ENCODE measurements around the gene MED1.
"Not testable (repeated sequence)": the region's sequence is repeated elsewhere in the genome, so short reads cannot be mapped to it uniquely, and the experiment has no call there.

The MED1 gene

GRCh38 chr17:39443326-39443725, 7.7 kb downstream of the MED1 start:
- no peak for DNase-seq
- H3K4me3 Mint-ChIP-seq: no peak overlapping the region

GRCh38 chr17:39439868-39440267, 11.2 kb downstream of the MED1 start:
- H3K36me3 Mint-ChIP-seq (ENCODE audit: low read depth): peaks cover 73% of the 10 kb centered on the region
- H3K27me3 Mint-ChIP-seq (ENCODE audit: low read depth, poor library complexity); H3K4me1 Mint-ChIP-seq; H3K9me3 Mint-ChIP-seq; H3K4me3 Mint-ChIP-seq; H3K27ac Mint-ChIP-seq; DNase-seq: not testable (repeated sequence)

More at GRCh38 chr17:39443326-39443725, 7.7 kb downstream of the MED1 start:
- no peak overlapping the region for H3K27ac Mint-ChIP-seq
- peaks cover 74% of the 10 kb centered on the region for H3K36me3 Mint-ChIP-seq (ENCODE audit: low read depth)
- no peak for TF ChIP-seq CTCF (IDR thresholded peaks at IDR 0.05)
- peaks cover 4% of the 10 kb centered on the region for H3K4me1 Mint-ChIP-seq
- no peaks in the 10 kb centered on the region for H3K9me3 Mint-ChIP-seq
- H3K27me3 Mint-ChIP-seq (ENCODE audit: low read depth, poor library complexity): no peaks in the 10 kb centered on the region

GRCh38 chr17:39429600-39429999, 21.5 kb downstream of the MED1 start:
- no peak overlapping the region for H3K27ac Mint-ChIP-seq
- peaks cover 69% of the 10 kb centered on the region for H3K36me3 Mint-ChIP-seq (ENCODE audit: low read depth)
- no peaks in the 10 kb centered on the region for H3K27me3 Mint-ChIP-seq (ENCODE audit: low read depth, poor library complexity)
- DNase-seq: no peak
- no peak overlapping the region for H3K4me3 Mint-ChIP-seq
- H3K9me3 Mint-ChIP-seq: no peaks in the 10 kb centered on the region
- TF ChIP-seq CTCF (IDR thresholded peaks at IDR 0.05): no peak
- H3K4me1 Mint-ChIP-seq: no peaks in the 10 kb centered on the region

- Mint-ChIP-seq H3K4me3 (no peak overlapping the region), H3K9me3 (no peaks in the 10 kb centered on the region), H3K4me1 (no peaks in the 10 kb centered on the region), H3K36me3 (ENCODE audit: low read depth) (peaks cover 54% of the 10 kb centered on the region), H3K27ac (no peak overlapping the region), H3K27me3 (ENCODE audit: low read depth, poor library complexity) (no peaks in the 10 kb centered on the region)
- DNase-seq: no peak
- TF ChIP-seq CTCF (IDR thresholded peaks at IDR 0.05): no peak
Observed at GRCh38 chr17:39416141-39416540, 34.9 kb downstream of the MED1 start.

GRCh38 chr17:39410279-39410678, 40.8 kb downstream of the MED1 start:
- peaks cover 51% of the 10 kb centered on the region for H3K36me3 Mint-ChIP-seq (ENCODE audit: low read depth)
- TF ChIP-seq CTCF (IDR thresholded peaks at IDR 0.05): no peak
- H3K27ac Mint-ChIP-seq: no peak overlapping the region
- no peak for DNase-seq
- H3K9me3 Mint-ChIP-seq: no peaks in the 10 kb centered on the region
- peaks cover 3% of the 10 kb centered on the region for H3K27me3 Mint-ChIP-seq (ENCODE audit: low read depth, poor library complexity)
- no peaks in the 10 kb centered on the region for H3K4me1 Mint-ChIP-seq
- H3K4me3 Mint-ChIP-seq: no peak overlapping the region

- no peak for DNase-seq
- no peak for TF ChIP-seq CTCF (IDR thresholded peaks at IDR 0.05)
- Mint-ChIP-seq H3K4me1 (no peaks in the 10 kb centered on the region), H3K27ac (peak overlapping the region; percentile 33), H3K9me3 (no peaks in the 10 kb centered on the region), H3K36me3 (ENCODE audit: low read depth) (peaks cover 40% of the 10 kb centered on the region), H3K4me3 (no peak overlapping the region), H3K27me3 (ENCODE audit: low read depth, poor library complexity) (peaks cover 3% of the 10 kb centered on the region)
Observed at GRCh38 chr17:39408360-39408759, 42.7 kb downstream of the MED1 start.
